H1 (cell line): Measurements from ENCODE around the gene TRAF3IP1. TPM values are rescaled to one million over a fixed set of nuclear protein-coding genes. Genes with fewer than 3 reads are reported as not detected.

Experiments used
- CHD7 ChIP-seq: fragments of 300-600 bp; sonication (generic); IDR thresholded peaks from 2 replicates; pipeline ENCODE4 v1.7.1; 2012; ENCODE audit warnings: low read length, moderate library complexity, mild to moderate bottlenecking, inconsistent platforms; ENCODE audit not compliant: insufficient replicate concordance
- CTCF ChIP-seq, 3 experiments: IDR thresholded peaks; 1 replicate in 2 of 3; 2 replicates in 1 of 3; pipeline versions ENCODE4 v1.5.1 to v1.6.1; 2011; ENCODE audit warnings: low read length in 3 of 3, mild to moderate bottlenecking in 3 of 3, inconsistent platforms in 2 of 3, low read depth in 1 of 3, moderate library complexity in 1 of 3; ENCODE audit not compliant: insufficient read depth in 1 of 3; ENCODE audit errors: control extremely low read depth in 1 of 3
- SIN3A ChIP-seq, 2 experiments: IDR thresholded peaks in 1 of 2; conservative IDR thresholded peaks in 1 of 2; 2 replicates each; pipeline ENCODE4 v1.6.1; 2011 to 2012; ENCODE audit warnings: low read length in 2 of 2, improper control_type of control experiment in 1 of 2, low read depth in 1 of 2, mild to moderate bottlenecking in 1 of 2
- TAF7 ChIP-seq: optimal IDR thresholded peaks from 2 replicates; pipeline ENCODE3; 2011; ENCODE audit warnings: low read depth, mild to moderate bottlenecking, inconsistent platforms, low read length, moderate library complexity, borderline replicate concordance
- polyA plus RNA-seq, 7 experiments: library from polyadenylated mRNA; depleted of rRNA in 3 of 7; stranded (reverse) in 5 of 7; unstranded in 2 of 7; fragments of >200 nt in 5 of 7; fragments of 200-250 nt in 2 of 7; gene quantifications; 1 replicate in 5 of 7; 2 replicates in 1 of 7; 4 replicates in 1 of 7; pipeline versions ENCODE4 v1.2.1 to v1.2.3, GENCODE V29; 2011 to 2013; ENCODE audit warnings: missing spikeins in 2 of 7, mixed read lengths in 2 of 7
- total RNA-seq: library from RNA; stranded (reverse); fragmentation: NEBNext Ultra II Directional; extraction: Animal tissue kit (Norgen Biotek cat#: 25700); gene quantifications from 2 replicates; pipeline ENCODE4 v1.2.1, GENCODE V29; 2021

Gene TRAF3IP1
- total and polyA plus RNA-seq, 2 of the 8 experiments (the other 6 are each of a cell fraction or from before 2014, with no cell fraction given): 2.3 to 17.5 TPM

- TF ChIP-seq CHD7 (no peak), CTCF (IDR thresholded peaks at IDR 0.05; ENCODE audit: control extremely low read depth in 1 of 3, insufficient read depth in 1 of 3, low read depth in 1 of 3, low read length in 3 of 3) (no peak), SIN3A (conservative IDR thresholded peaks at IDR 0.05 in 1 of 2, IDR thresholded peaks at IDR 0.05 in 1 of 2; ENCODE audit: low read depth in 1 of 2, low read length in 2 of 2) (no peak), TAF7 (no peak)
Measured at GRCh38 chr2:238421695-238422035, 101.3 kb downstream of the TRAF3IP1 start (continued).
